GM18505 (cell line): Measurements from ENCODE around the gene HAUS2.
"Not testable (repeated sequence)": the region's sequence is repeated elsewhere in the genome, so short reads cannot be mapped to it uniquely, and the experiment has no call there.

Experiments used
- ATAC-seq: cut with Tn5 transposase; IDR thresholded peaks from one replicate; pipeline ENCODE4 v1.9.1; 2021; ENCODE audit not compliant: unreplicated experiment
- POLR2A ChIP-seq: IDR thresholded peaks from 4 replicates; pipeline ENCODE4 v1.6.1; 2011; ENCODE audit warnings: borderline replicate concordance; ENCODE audit not compliant: insufficient read depth, insufficient read length; ENCODE audit errors: extremely low read depth

Gene HAUS2

GRCh38 chr15:42544853-42545629 is 3.6 kb upstream of the HAUS2 start:
- ATAC-seq, result no peak
- TF ChIP-seq POLR2A, result no peak

- no peak for TF ChIP-seq POLR2A
- ATAC-seq, result no peak
These were observed 755 bp upstream of the HAUS2 start for GRCh38 chr15:42547918-42548248.

- TF ChIP-seq POLR2A, result no peak
- ATAC-seq, result peak; percentile 27
These were observed 424 bp downstream of the HAUS2 start for GRCh38 chr15:42549032-42549491.

GRCh38 chr15:42549741-42550392 is 1.2 kb downstream of the HAUS2 start:
- TF ChIP-seq POLR2A, result no peak
- ATAC-seq, result no peak

GRCh38 chr15:42553554-42553953 is 4.9 kb downstream of the HAUS2 start:
- ATAC-seq, result no peak
- TF ChIP-seq POLR2A, result no peak

- not testable (repeated sequence) for ATAC-seq
These were observed 8.0 kb downstream of the HAUS2 start for GRCh38 chr15:42556550-42557207.

GRCh38 chr15:42558739-42559138 is 10.1 kb downstream of the HAUS2 start:
- no peak for TF ChIP-seq POLR2A

GRCh38 chr15:42575188-42576039 is 26.8 kb downstream of the HAUS2 start, which contains the start of gene STARD9:
TSS of gene STARD9 (plus strand) at chr15:42575606. CDS start at chr15:42575716, 110 bp downstream.
- peak; percentile 58 for TF ChIP-seq POLR2A
- peak; percentile 89 for ATAC-seq

More at GRCh38 chr15:42558739-42559138, 10.1 kb downstream of the HAUS2 start:
- ATAC-seq, result no peak

- ATAC-seq, result no peak
- no peak for TF ChIP-seq POLR2A
These were observed 27.5 kb downstream of the HAUS2 start for GRCh38 chr15:42576040-42576594.

GRCh38 chr15:42576776-42577175 is 28.1 kb downstream of the HAUS2 start:
- TF ChIP-seq POLR2A, result no peak
- ATAC-seq, result no peak

GRCh38 chr15:42577514-42578031 is 28.9 kb downstream of the HAUS2 start:
- TF ChIP-seq POLR2A, result no peak
- ATAC-seq, result no peak

GRCh38 chr15:42578984-42579537 is 30.4 kb downstream of the HAUS2 start:
- TF ChIP-seq POLR2A, result no peak
- ATAC-seq, result no peak
